ACHN (cell line): ENCODE measurements around the gene ODAD2.
"Not testable (repeated sequence)": the region's sequence is repeated elsewhere in the genome, so short reads cannot be mapped to it uniquely, and the experiment has no call there.

Experiments used
- DNase-seq: peaks from one replicate; pipeline ENCODE4 v3.0.0-alpha.2; 2015
- in situ Hi-C: cut with HindIII; loops from 2 replicates; pipeline ENCODE4 v1.10.0; 2017; ENCODE audit warnings: low sequenced_read_pairs, low pct_ligation_motif_present, low pct_unique_long_range_greater_than_20kb

The ODAD2 gene

GRCh38 chr10:27981744-27982143 lies 17.1 kb downstream of the ODAD2 start:
- in situ Hi-C loops, result no loop called here
- no peak for DNase-seq

- DNase-seq, in situ Hi-C loops: not testable (repeated sequence)
Measured at GRCh38 chr10:27970795-27971194, 28.1 kb downstream of the ODAD2 start.

GRCh38 chr10:27969931-27970330 lies 28.9 kb downstream of the ODAD2 start:
- in situ Hi-C loops, DNase-seq: not testable (repeated sequence)

GRCh38 chr10:27959093-27959715 lies 39.7 kb downstream of the ODAD2 start:
- in situ Hi-C loops, result no loop called here
- DNase-seq, result no peak

GRCh38 chr10:27958383-27958782 lies 40.5 kb downstream of the ODAD2 start:
- in situ Hi-C loops, DNase-seq: not testable (repeated sequence)

- DNase-seq, result no peak
Measured at GRCh38 chr10:27950242-27950564, 48.7 kb downstream of the ODAD2 start.

GRCh38 chr10:27949528-27950241 lies 49.2 kb downstream of the ODAD2 start:
- DNase-seq, result no peak
- in situ Hi-C loops, result no loop called here

More at GRCh38 chr10:27950242-27950564, 48.7 kb downstream of the ODAD2 start:
- in situ Hi-C loops, result no loop called here

- in situ Hi-C loops, result no loop called here
- DNase-seq, result no peak
Measured at GRCh38 chr10:27948186-27948585, 50.7 kb downstream of the ODAD2 start.

GRCh38 chr10:27947540-27947939 lies 51.3 kb downstream of the ODAD2 start:
- in situ Hi-C loops, result no loop called here
- DNase-seq, result no peak

- DNase-seq, result no peak
- in situ Hi-C loops, result no loop called here
Measured at GRCh38 chr10:27944005-27944404, 54.9 kb downstream of the ODAD2 start.

- DNase-seq, result no peak
- in situ Hi-C loops, result no loop called here
Measured at GRCh38 chr10:27914888-27915287, 84.0 kb downstream of the ODAD2 start.

- in situ Hi-C loops, result no loop called here
- DNase-seq, result no peak
Measured at GRCh38 chr10:27912231-27912630, 86.6 kb downstream of the ODAD2 start.

GRCh38 chr10:27911539-27911938 lies 87.3 kb downstream of the ODAD2 start:
- no peak for DNase-seq
- in situ Hi-C loops, result no loop called here

- no peak for DNase-seq
- in situ Hi-C loops, result no loop called here
Measured at GRCh38 chr10:27911011-27911410, 87.9 kb downstream of the ODAD2 start.

- no peak for DNase-seq
- in situ Hi-C loops, result no loop called here
Measured at GRCh38 chr10:27908231-27908630, 90.6 kb downstream of the ODAD2 start.

- in situ Hi-C loops, DNase-seq: not testable (repeated sequence)
Measured at GRCh38 chr10:27899485-27899884, 99.4 kb downstream of the ODAD2 start.

- DNase-seq, result no peak
- in situ Hi-C loops, result no loop called here
Measured at GRCh38 chr10:27899058-27899457, 99.8 kb downstream of the ODAD2 start.

GRCh38 chr10:27893358-27893954 lies 105.4 kb downstream of the ODAD2 start:
- no peak for DNase-seq
- in situ Hi-C loops, result no loop called here

- in situ Hi-C loops, result no loop called here
- no peak for DNase-seq
Measured at GRCh38 chr10:27890971-27891370, 107.9 kb downstream of the ODAD2 start.

GRCh38 chr10:27889518-27889917 lies 109.4 kb downstream of the ODAD2 start:
- in situ Hi-C loops, result no loop called here
- DNase-seq, result no peak
